ENCODE data around the gene VPS13C.
"Not testable (repeated sequence)": the region's sequence is repeated elsewhere in the genome, so short reads cannot be mapped to it uniquely, and the experiment has no call there.

VPS13C gene

DNA sequence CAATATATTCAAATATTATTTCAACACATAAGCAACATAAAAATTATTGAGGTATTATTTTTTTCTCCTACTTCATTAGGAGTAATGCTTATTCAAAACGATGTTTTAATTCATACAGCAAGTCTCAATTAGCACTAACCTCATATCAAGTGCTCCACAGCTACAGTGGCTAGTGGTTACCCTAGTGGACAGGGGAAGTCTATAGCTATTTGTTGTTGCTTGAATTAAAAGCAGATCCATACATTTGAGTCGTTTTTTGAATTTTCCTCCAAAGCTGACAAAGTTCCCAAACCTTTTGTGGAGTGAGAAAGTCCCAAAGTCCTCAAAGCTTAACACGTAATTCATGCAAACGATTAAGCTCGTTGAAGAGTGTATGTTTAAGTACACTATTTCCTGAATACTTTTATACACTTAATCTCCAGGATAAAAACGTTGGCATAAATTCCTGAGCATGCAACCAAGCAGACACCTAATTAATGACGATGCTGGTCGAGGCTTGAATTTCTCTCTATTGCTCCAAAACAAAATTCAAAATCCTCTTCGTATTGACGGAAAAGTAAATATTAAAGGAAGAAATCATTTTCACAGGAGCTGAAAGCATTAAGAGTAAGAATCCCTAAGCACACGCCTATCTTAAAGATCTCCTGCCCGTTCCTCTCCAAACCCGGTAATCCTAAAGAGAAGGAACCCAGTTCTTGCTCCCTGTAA lies 985 bp downstream of the VPS13C start:
- no peaks in the 10 kb centered on the region for H3K9me3 ChIP-seq (ENCODE audit: control insufficient read depth, low read length)
- no peak overlapping the region for H3K27ac ChIP-seq (ENCODE audit: insufficient read depth, low read depth, low read length, poor library complexity, severe bottlenecking)
- H3K36me3 ChIP-seq (ENCODE audit: control insufficient read depth, insufficient read depth, low read length): no peaks in the 10 kb centered on the region
- peaks cover 38% of the 10 kb centered on the region for H3K27me3 ChIP-seq (ENCODE audit: control insufficient read depth, insufficient read depth, low read length, poor library complexity, severe bottlenecking)
- WGBS, 2 experiments: 26 to 39% methylated on average over 10 to 13 of the region's 13 CpGs
- peak overlapping the region; percentile 73 for H3K4me3 ChIP-seq (ENCODE audit: insufficient read depth, low read depth, low read length)
- no peaks in the 10 kb centered on the region for H3K4me1 ChIP-seq (ENCODE audit: control insufficient read depth, insufficient read depth, low read length)

DNA sequence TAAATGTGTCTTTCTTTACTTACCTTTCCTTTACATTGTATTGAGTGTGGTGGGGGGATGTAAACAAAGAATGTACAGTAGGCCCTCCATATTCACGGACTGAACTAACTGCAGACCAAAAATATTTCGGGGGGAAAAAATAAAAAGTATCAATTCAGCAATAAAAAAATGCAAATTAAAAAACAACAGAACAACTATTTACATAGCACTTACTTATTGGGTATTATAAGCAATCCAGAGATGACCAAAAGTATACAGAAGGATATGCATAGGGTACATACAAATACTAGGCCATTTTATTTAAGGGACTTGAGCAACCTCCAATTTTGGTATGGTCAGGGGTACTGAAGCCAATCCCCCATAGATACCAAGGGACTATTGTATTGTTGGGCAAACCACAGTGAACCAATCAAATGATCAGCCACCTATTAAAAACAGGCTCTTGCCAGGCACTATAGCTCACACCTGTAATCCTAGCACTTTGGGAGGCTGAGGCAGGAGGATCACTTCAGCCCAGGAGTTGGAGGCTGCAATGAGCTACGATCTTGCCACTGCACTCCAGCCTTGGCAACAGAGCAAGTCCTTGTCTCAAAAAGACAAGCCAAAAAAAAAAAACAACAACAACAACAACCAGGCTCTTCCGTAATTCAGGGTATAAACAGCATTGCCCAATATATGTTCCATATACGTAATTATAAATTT lies 1.8 kb downstream of the VPS13C start:
- Histone ChIP-seq H3K4me1 (ENCODE audit: control insufficient read depth, insufficient read depth, low read length) (no peaks in the 10 kb centered on the region), H3K27ac (ENCODE audit: insufficient read depth, low read depth, low read length, poor library complexity, severe bottlenecking) (no peak overlapping the region), H3K27me3 (ENCODE audit: control insufficient read depth, insufficient read depth, low read length, poor library complexity, severe bottlenecking) (peaks cover 31% of the 10 kb centered on the region), H3K4me3 (ENCODE audit: insufficient read depth, low read depth, low read length) (no peak overlapping the region), H3K36me3 (ENCODE audit: control insufficient read depth, insufficient read depth, low read length) (no peaks in the 10 kb centered on the region), H3K9me3 (ENCODE audit: control insufficient read depth, low read length) (no peaks in the 10 kb centered on the region)
- WGBS, 2 experiments: 92 to 96% methylated on average over 2 to 4 of the region's 5 CpGs

DNA sequence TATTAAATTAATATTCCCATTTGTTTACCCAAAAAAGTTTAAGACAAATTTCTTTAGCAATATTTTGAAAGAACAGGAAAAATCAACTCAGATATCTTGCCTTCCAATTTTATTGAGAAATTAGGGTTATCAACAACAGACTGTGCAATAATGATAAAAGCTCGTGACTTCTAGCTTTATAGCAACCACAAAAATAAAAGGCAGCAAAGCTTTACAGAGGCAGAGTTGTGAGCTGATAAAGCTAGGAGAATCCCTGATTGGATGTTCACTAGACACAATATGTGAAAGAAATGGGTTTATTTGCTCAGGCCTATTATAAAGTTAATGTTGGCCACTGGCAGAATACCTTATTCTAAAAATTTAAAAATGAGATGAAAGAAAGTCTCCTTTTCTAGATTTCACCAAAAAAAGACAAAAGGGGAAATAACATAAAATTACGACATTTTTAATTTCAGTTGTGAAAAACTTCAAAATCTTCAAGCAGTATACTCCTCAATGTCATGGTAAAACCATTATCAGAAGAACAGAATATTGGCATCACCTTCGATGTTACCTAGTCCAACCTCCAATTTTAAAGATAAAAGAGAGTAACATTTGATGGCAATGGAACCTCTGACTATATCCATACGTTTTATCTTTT lies 2.8 kb downstream of the VPS13C start:
- 88 to 89% methylated on average over 3 of the region's 4 CpGs for WGBS, 2 experiments
- H3K9me3 ChIP-seq (ENCODE audit: control insufficient read depth, low read length): no peaks in the 10 kb centered on the region
- H3K27me3 ChIP-seq (ENCODE audit: control insufficient read depth, insufficient read depth, low read length, poor library complexity, severe bottlenecking): peaks cover 20% of the 10 kb centered on the region
- no peaks in the 10 kb centered on the region for H3K36me3 ChIP-seq (ENCODE audit: control insufficient read depth, insufficient read depth, low read length)
- H3K4me1 ChIP-seq (ENCODE audit: control insufficient read depth, insufficient read depth, low read length): no peaks in the 10 kb centered on the region
- H3K27ac ChIP-seq (ENCODE audit: insufficient read depth, low read depth, low read length, poor library complexity, severe bottlenecking): no peak overlapping the region
- H3K4me3 ChIP-seq (ENCODE audit: insufficient read depth, low read depth, low read length): no peak overlapping the region

DNA sequence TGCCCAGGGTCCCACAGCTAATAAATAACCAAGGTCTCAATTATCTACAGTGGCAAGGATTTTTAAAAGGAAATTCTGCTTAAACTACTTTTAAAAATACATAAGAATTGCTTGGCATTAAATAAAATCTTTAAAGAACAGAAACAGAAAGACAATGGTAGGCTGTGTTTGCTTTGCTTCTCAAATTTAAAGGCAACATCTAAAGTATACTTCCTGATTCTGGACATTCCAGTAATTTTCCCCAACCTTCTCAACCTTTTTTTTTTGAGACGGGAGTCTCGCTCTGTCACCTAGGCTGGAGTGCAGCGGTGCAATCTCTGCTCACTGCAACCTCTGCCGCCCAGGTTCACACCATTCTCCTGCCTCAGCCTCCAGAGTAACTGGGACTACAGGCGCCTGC lies 5.3 kb downstream of the VPS13C start:
- no peaks in the 10 kb centered on the region for H3K4me1 ChIP-seq (ENCODE audit: control insufficient read depth, insufficient read depth, low read length)

DNA sequence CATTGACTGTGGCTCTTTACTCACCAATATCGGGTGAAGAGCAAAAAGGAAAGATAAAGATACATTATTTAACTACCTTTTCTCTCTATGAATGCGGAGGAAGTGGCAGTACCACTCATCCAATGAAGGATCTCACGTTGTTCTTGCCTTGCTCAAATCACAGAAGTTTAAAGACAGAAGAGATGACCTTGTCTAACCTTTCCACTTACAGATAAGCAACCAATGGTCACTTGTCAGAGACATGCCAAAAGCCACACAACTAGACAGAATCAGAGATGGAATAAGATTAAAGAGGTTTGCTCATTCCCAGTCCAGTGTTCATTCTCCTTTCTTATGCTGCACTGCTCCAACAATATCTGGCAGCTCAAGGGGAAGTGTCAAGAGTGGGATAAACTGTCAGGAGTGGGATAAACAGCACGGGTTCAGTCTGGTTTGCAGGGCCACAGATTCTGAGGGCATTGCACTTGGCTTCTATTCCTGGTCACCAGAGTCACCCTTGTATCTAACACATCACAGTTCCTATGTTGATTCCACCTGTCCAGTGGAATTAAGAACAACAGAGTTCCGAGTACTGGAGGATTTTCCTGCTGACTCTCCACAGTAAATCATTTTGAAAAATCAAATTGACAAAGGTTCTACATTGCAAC lies 6.7 kb downstream of the VPS13C start:
- Histone ChIP-seq H3K27me3 (ENCODE audit: control insufficient read depth, insufficient read depth, low read length, poor library complexity, severe bottlenecking) (no peaks in the 10 kb centered on the region), H3K27ac (ENCODE audit: insufficient read depth, low read depth, low read length, poor library complexity, severe bottlenecking) (no peak overlapping the region), H3K4me3 (ENCODE audit: insufficient read depth, low read depth, low read length) (no peak overlapping the region), H3K4me1 (ENCODE audit: control insufficient read depth, insufficient read depth, low read length) (no peaks in the 10 kb centered on the region), H3K9me3 (ENCODE audit: control insufficient read depth, low read length) (no peaks in the 10 kb centered on the region), H3K36me3 (ENCODE audit: control insufficient read depth, insufficient read depth, low read length) (no peaks in the 10 kb centered on the region)
- 72 to 75% methylated on average over 5 of the region's 5 CpGs for WGBS, 2 experiments

More for the DNA sequence above, 5.3 kb downstream of the VPS13C start:
- no peaks in the 10 kb centered on the region for H3K27me3 ChIP-seq (ENCODE audit: control insufficient read depth, insufficient read depth, low read length, poor library complexity, severe bottlenecking)
- no peak overlapping the region for H3K4me3 ChIP-seq (ENCODE audit: insufficient read depth, low read depth, low read length)
- H3K27ac ChIP-seq (ENCODE audit: insufficient read depth, low read depth, low read length, poor library complexity, severe bottlenecking): no peak overlapping the region
- WGBS, 2 experiments: 87 to 89% methylated on average over 4 to 5 of the region's 5 CpGs
- no peaks in the 10 kb centered on the region for H3K9me3 ChIP-seq (ENCODE audit: control insufficient read depth, low read length)
- no peaks in the 10 kb centered on the region for H3K36me3 ChIP-seq (ENCODE audit: control insufficient read depth, insufficient read depth, low read length)

DNA sequence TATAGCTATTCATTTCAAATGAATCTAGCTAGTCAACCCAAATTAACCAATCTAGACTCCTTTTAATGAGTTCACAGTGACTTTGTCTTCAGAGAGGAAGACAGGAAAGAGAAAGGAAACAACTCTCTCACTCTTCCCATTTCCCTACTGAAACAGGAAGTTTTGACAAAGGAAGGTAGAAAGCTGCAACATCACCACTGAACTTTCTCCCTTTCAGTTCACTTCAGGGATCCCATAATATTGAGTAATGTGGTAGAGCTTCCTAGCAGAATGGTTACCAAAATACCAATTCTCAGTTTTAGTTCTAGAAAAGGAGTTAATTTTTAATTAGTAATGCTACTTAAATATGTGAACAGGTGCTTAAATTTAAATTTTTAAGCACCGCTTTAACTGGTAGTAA lies 7.5 kb downstream of the VPS13C start:
- no peaks in the 10 kb centered on the region for H3K27me3 ChIP-seq (ENCODE audit: control insufficient read depth, insufficient read depth, low read length, poor library complexity, severe bottlenecking)
- no peak overlapping the region for H3K27ac ChIP-seq (ENCODE audit: insufficient read depth, low read depth, low read length, poor library complexity, severe bottlenecking)
- WGBS, 2 experiments: 80% methylated on average over 1 of the region's 1 CpG; no CpG with 5 or more reads in 1 of the 2 experiments
- H3K4me1 ChIP-seq (ENCODE audit: control insufficient read depth, insufficient read depth, low read length): no peaks in the 10 kb centered on the region
- H3K36me3 ChIP-seq (ENCODE audit: control insufficient read depth, insufficient read depth, low read length): no peaks in the 10 kb centered on the region
- no peak overlapping the region for H3K4me3 ChIP-seq (ENCODE audit: insufficient read depth, low read depth, low read length)
- no peaks in the 10 kb centered on the region for H3K9me3 ChIP-seq (ENCODE audit: control insufficient read depth, low read length)

DNA sequence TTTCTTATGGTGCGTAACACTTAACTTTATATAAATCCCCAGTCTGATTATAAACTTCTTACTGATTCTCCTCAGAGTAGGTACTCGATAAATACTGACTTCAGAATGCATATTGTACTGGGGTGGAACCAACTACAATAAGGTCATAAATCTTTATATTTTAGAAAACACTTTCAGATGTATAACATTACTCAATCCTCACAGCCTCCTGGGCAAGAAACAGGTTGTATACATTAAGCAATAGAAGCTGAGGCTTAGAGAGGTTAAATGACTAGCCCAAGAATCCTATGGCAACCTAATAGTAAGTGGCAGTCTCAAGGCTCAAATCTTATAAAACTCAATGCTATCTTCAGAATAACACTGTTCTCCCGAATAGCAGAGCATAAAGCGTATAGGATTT lies 9.1 kb downstream of the VPS13C start:
- 93 to 98% methylated on average over 4 of the region's 4 CpGs for WGBS, 2 experiments
- no peak overlapping the region for H3K27ac ChIP-seq (ENCODE audit: insufficient read depth, low read depth, low read length, poor library complexity, severe bottlenecking)

DNA sequence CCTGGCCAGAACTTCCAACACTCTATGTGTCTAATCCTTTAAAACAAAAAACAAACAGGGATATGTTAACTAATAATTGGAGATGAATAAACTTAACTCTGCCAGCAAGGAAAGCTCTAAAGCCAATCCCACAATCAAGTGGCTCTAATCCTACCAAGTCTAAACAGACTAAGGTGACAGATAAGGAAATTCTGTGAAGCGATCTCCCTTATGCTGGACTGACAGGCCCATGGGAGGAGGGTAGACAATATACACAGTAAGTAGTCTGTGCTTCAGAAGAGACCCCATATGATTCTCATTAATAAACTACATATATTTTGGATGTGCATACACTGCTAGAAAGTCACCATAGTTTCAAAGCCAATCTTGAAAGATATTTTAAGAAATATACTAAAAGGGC lies 10.1 kb downstream of the VPS13C start:
- Histone ChIP-seq H3K27ac (ENCODE audit: insufficient read depth, low read depth, low read length, poor library complexity, severe bottlenecking) (no peak overlapping the region), H3K4me1 (ENCODE audit: control insufficient read depth, insufficient read depth, low read length) (no peaks in the 10 kb centered on the region), H3K4me3 (ENCODE audit: insufficient read depth, low read depth, low read length) (no peak overlapping the region), H3K36me3 (ENCODE audit: control insufficient read depth, insufficient read depth, low read length) (no peaks in the 10 kb centered on the region), H3K9me3 (ENCODE audit: control insufficient read depth, low read length) (no peaks in the 10 kb centered on the region), H3K27me3 (ENCODE audit: control insufficient read depth, insufficient read depth, low read length, poor library complexity, severe bottlenecking) (no peaks in the 10 kb centered on the region)
- 100% methylated on average over 1 of the region's 1 CpG for WGBS, 2 experiments

More for the DNA sequence above, 9.1 kb downstream of the VPS13C start:
- H3K9me3 ChIP-seq (ENCODE audit: control insufficient read depth, low read length): no peaks in the 10 kb centered on the region
- no peak overlapping the region for H3K4me3 ChIP-seq (ENCODE audit: insufficient read depth, low read depth, low read length)
- no peaks in the 10 kb centered on the region for H3K36me3 ChIP-seq (ENCODE audit: control insufficient read depth, insufficient read depth, low read length)
- no peaks in the 10 kb centered on the region for H3K27me3 ChIP-seq (ENCODE audit: control insufficient read depth, insufficient read depth, low read length, poor library complexity, severe bottlenecking)
- no peaks in the 10 kb centered on the region for H3K4me1 ChIP-seq (ENCODE audit: control insufficient read depth, insufficient read depth, low read length)

DNA sequence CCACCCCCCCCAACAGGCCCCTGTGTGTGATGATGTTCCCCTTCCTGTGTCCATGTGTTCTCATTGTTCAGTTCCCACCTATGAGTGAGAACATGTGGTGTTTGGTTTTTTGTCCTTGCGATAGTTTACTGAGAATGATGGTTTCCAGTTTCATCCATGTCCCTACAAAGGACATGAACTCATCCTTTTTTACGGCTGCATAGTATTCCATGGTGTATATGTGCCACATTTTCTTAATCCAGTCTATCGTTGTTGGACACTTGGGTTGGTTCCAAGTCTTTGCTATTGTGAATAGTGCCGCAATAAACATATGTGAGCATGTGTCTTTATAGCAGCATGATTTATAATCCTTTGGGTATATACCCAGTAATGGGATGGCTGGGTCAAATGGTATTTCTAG lies 12.0 kb downstream of the VPS13C start:
- H3K4me3 ChIP-seq (ENCODE audit: insufficient read depth, low read depth, low read length); H3K4me1 ChIP-seq (ENCODE audit: control insufficient read depth, insufficient read depth, low read length); H3K9me3 ChIP-seq (ENCODE audit: control insufficient read depth, low read length); H3K27ac ChIP-seq (ENCODE audit: insufficient read depth, low read depth, low read length, poor library complexity, severe bottlenecking); H3K36me3 ChIP-seq (ENCODE audit: control insufficient read depth, insufficient read depth, low read length); H3K27me3 ChIP-seq (ENCODE audit: control insufficient read depth, insufficient read depth, low read length, poor library complexity, severe bottlenecking): not testable (repeated sequence)
- whole genome bisulfite sequencing, 2 experiments: 83 to 100% methylated on average over 1 to 2 of the region's 4 CpGs

DNA sequence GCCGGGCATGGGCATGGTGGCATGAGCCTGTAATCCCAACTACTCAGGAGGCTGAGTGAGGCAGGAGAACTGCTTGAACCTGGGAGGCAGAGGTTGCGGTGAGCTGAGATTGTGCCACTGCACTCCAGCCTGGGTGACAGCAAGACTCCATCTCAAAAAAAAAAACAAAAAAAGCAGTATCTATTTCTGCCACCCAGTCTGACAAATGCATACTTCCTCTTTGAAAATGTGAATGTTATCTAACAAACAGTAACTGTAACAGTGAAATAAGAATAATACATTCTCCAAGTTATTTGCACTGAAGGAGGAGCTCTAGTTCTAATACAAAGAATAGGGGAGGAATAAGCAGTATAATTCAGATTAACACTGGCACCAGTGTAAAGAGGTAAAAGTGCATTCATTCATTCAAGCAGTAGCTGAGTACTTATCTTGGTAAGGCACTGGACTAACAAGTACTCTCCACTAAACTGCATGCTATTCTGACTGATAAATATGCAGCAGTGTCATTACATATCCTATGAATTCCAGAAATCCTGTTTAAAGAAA lies 12.9 kb downstream of the VPS13C start:
- Histone ChIP-seq H3K36me3 (ENCODE audit: control insufficient read depth, insufficient read depth, low read length) (no peaks in the 10 kb centered on the region), H3K27me3 (ENCODE audit: control insufficient read depth, insufficient read depth, low read length, poor library complexity, severe bottlenecking) (no peaks in the 10 kb centered on the region), H3K4me3 (ENCODE audit: insufficient read depth, low read depth, low read length) (no peak overlapping the region), H3K9me3 (ENCODE audit: control insufficient read depth, low read length) (no peaks in the 10 kb centered on the region), H3K27ac (ENCODE audit: insufficient read depth, low read depth, low read length, poor library complexity, severe bottlenecking) (no peak overlapping the region), H3K4me1 (ENCODE audit: control insufficient read depth, insufficient read depth, low read length) (no peaks in the 10 kb centered on the region)
- 94 to 95% methylated on average over 2 of the region's 2 CpGs for WGBS, 2 experiments
